ENCODE measurements around the gene ACVR1B.
A peak's percentile ranks its signal among the peaks of the same experiment; 100 is the strongest.

ACVR1B gene

GRCh38 chr12:51970904-51971646 lies 19.6 kb downstream of the ACVR1B start:
- TF ChIP-seq CTCF (IDR thresholded peaks at IDR 0.05; ENCODE audit: insufficient read depth, low read length, poor library complexity, severe bottlenecking) = peak; percentile 69
- H3K4me3 ChIP-seq (replicated peaks; ENCODE audit: low read depth, low read length) = peak overlapping the region; percentile 33
- no peaks in the 10 kb centered on the region for H3K27me3 ChIP-seq (replicated peaks; ENCODE audit: control insufficient read depth, insufficient read depth, low read length)
- peak; percentile 80 for DNase-seq (ENCODE audit: extremely low read depth, insufficient read length)
- no peaks in the 10 kb centered on the region for H3K36me3 ChIP-seq (ENCODE audit: control insufficient read depth, insufficient read depth, low read length)

- Histone ChIP-seq H3K4me3 (replicated peaks; ENCODE audit: low read depth, low read length) (no peak overlapping the region; the same call in 1 of the 2 replicates), H3K36me3 (ENCODE audit: control insufficient read depth, insufficient read depth, low read length) (no peaks in the 10 kb centered on the region), H3K27me3 (replicated peaks; ENCODE audit: control insufficient read depth, insufficient read depth, low read length) (no peaks in the 10 kb centered on the region)
- no peak for DNase-seq (ENCODE audit: extremely low read depth, insufficient read length)
- no peak for TF ChIP-seq CTCF (IDR thresholded peaks at IDR 0.05; ENCODE audit: insufficient read depth, low read length, poor library complexity, severe bottlenecking)
Measured at GRCh38 chr12:51971679-51972421, 20.4 kb downstream of the ACVR1B start.

- TF ChIP-seq CTCF (IDR thresholded peaks at IDR 0.05; ENCODE audit: insufficient read depth, low read length, poor library complexity, severe bottlenecking) = no peak
- H3K27me3 ChIP-seq (replicated peaks; ENCODE audit: control insufficient read depth, insufficient read depth, low read length) = no peaks in the 10 kb centered on the region
- no peaks in the 10 kb centered on the region for H3K36me3 ChIP-seq (ENCODE audit: control insufficient read depth, insufficient read depth, low read length)
- no peak overlapping the region for H3K4me3 ChIP-seq (replicated peaks; ENCODE audit: low read depth, low read length)
- no peak for DNase-seq (ENCODE audit: extremely low read depth, insufficient read length)
Measured at GRCh38 chr12:51972422-51972812, 20.9 kb downstream of the ACVR1B start.

GRCh38 chr12:51972849-51973273 lies 21.4 kb downstream of the ACVR1B start:
- no peak for TF ChIP-seq CTCF (IDR thresholded peaks at IDR 0.05; ENCODE audit: insufficient read depth, low read length, poor library complexity, severe bottlenecking)
- Histone ChIP-seq H3K4me3 (replicated peaks; ENCODE audit: low read depth, low read length) (no peak overlapping the region), H3K36me3 (ENCODE audit: control insufficient read depth, insufficient read depth, low read length) (no peaks in the 10 kb centered on the region), H3K27me3 (replicated peaks; ENCODE audit: control insufficient read depth, insufficient read depth, low read length) (no peaks in the 10 kb centered on the region; the same call in 1 of the 2 replicates)
- DNase-seq (ENCODE audit: extremely low read depth, insufficient read length) = no peak

- Histone ChIP-seq H3K36me3 (ENCODE audit: control insufficient read depth, insufficient read depth, low read length) (no peaks in the 10 kb centered on the region), H3K27me3 (replicated peaks; ENCODE audit: control insufficient read depth, insufficient read depth, low read length) (no peaks in the 10 kb centered on the region; the same call in 1 of the 2 replicates), H3K4me3 (replicated peaks; ENCODE audit: low read depth, low read length) (no peak overlapping the region)
- no peak for DNase-seq (ENCODE audit: extremely low read depth, insufficient read length)
- TF ChIP-seq CTCF (IDR thresholded peaks at IDR 0.05; ENCODE audit: insufficient read depth, low read length, poor library complexity, severe bottlenecking) = no peak
Measured at GRCh38 chr12:51973560-51973959, 22.1 kb downstream of the ACVR1B start.

Measured in GM06990 (cell line).